H1 (cell line): ENCODE results near the gene GIPC1. TPM values are rescaled to one million over a fixed set of nuclear protein-coding genes. Genes with fewer than 3 reads are reported as not detected.

ENCODE experiments used
- CTCF ChIA-PET: fragments of 300-600 bp; sonication (Branson Sonifier 250); formaldehyde crosslinking; loops from one replicate; lab custom pipeline; 2021; ENCODE audit not compliant: partially characterized antibody; lab: Charles Lee
- POLR2A ChIA-PET: fragments of 300-600 bp; sonication (Branson Sonifier 250); formaldehyde crosslinking; loops from one replicate; lab custom pipeline; 2021; ENCODE audit warnings: inconsistent platforms; ENCODE audit not compliant: partially characterized antibody; lab: Charles Lee
- DNase-seq, 2 experiments: peaks; one replicate each; pipeline versions ENCODE4 v3.0.0 to v3.0.0-alpha.2; 2010 to 2022; ENCODE audit warnings: low spot score in 2 of 2, low read depth in 1 of 2, mixed read lengths in 1 of 2
- FAIRE-seq: peaks from 2 replicates; lab custom pipeline; 2011; peaks lifted over from hg19 to GRCh38; lab: Jason Lieb, UNC
- H2AFZ ChIP-seq: 2 replicates; pipeline ENCODE4 v1.8.1; 2012; ENCODE audit warnings: low read length, inconsistent platforms
- H2AK5ac ChIP-seq: 2 replicates; pipeline ENCODE4 v1.6.1; 2013; ENCODE audit warnings: low read depth, low read length
- H2BK120ac ChIP-seq: replicated peaks from 2 replicates; pipeline ENCODE3; 2013; ENCODE audit warnings: low read depth, low read length, inconsistent platforms
- H2BK12ac ChIP-seq: 2 replicates; pipeline ENCODE4 v1.6.1; 2013; ENCODE audit warnings: low read depth, low read length
- H2BK15ac ChIP-seq: 2 replicates; pipeline ENCODE4 v1.6.1; 2013; ENCODE audit warnings: low read length
- H2BK20ac ChIP-seq: 2 replicates; pipeline ENCODE4 v1.6.1; 2013; ENCODE audit warnings: low read length
- H2BK5ac ChIP-seq: 2 replicates; pipeline ENCODE4 v1.6.1; 2013; ENCODE audit warnings: low read depth, low read length
- H3K14ac ChIP-seq: 2 replicates; pipeline ENCODE4 v1.6.1; 2013; ENCODE audit warnings: inconsistent platforms; ENCODE audit not compliant: insufficient read length
- H3K18ac ChIP-seq: 2 replicates; pipeline ENCODE4 v1.6.1; 2013; ENCODE audit warnings: low read length; ENCODE audit errors: extremely low read depth
- H3K23ac ChIP-seq: 2 replicates; pipeline ENCODE4 v1.6.1; 2013; ENCODE audit warnings: inconsistent platforms; ENCODE audit not compliant: insufficient read length
- H3K23me2 ChIP-seq: 2 replicates; pipeline ENCODE4 v1.6.1; 2013; ENCODE audit warnings: low read depth, low read length
- H3K27ac ChIP-seq: 2 replicates; pipeline ENCODE4 v1.6.1; 2011; ENCODE audit warnings: low read depth, low read length, inconsistent platforms
- H3K27me3 ChIP-seq, 4 experiments: replicated peaks in 1 of 4; 1 replicate in 1 of 4; 2 replicates in 3 of 4; pipeline versions ENCODE4 v1.6.1 to v1.8.1; 2011 to 2013; ENCODE audit warnings: low read length in 3 of 4, mild to moderate bottlenecking in 3 of 4, inconsistent platforms in 2 of 4, mixed read lengths in 2 of 4, moderate library complexity in 1 of 4; ENCODE audit not compliant: control insufficient read depth in 3 of 4, insufficient read depth in 3 of 4; ENCODE audit errors: extremely low read depth in 1 of 4
- H3K36me3 ChIP-seq, 4 experiments: 2 replicates each; pipeline versions ENCODE4 v1.6.1 to v1.8.1; 2011 to 2013; ENCODE audit warnings: mild to moderate bottlenecking in 4 of 4, low read length in 3 of 4, moderate library complexity in 2 of 4, control low read depth in 1 of 4, inconsistent platforms in 1 of 4; ENCODE audit not compliant: insufficient read depth in 4 of 4, control insufficient read depth in 2 of 4
- H3K4ac ChIP-seq: replicated peaks from 2 replicates; pipeline ENCODE3; 2013; ENCODE audit warnings: low read length, low read depth, mixed read lengths, inconsistent platforms; ENCODE audit not compliant: insufficient read length
- H3K4me1 ChIP-seq, 4 experiments: replicated peaks in 1 of 4; 1 replicate in 1 of 4; 2 replicates in 3 of 4; pipeline versions ENCODE4 v1.6.1 to v1.8.1; 2011 to 2013; ENCODE audit warnings: low read length in 3 of 4, inconsistent platforms in 2 of 4, mixed read lengths in 1 of 4; ENCODE audit not compliant: insufficient read depth in 4 of 4, control insufficient read depth in 3 of 4
- H3K4me2 ChIP-seq, 2 experiments: 2 replicates each; pipeline versions ENCODE4 v1.6.1 to v1.8.1; 2011 to 2013; ENCODE audit warnings: low read depth in 2 of 2, low read length in 2 of 2, control low read depth in 1 of 2, inconsistent platforms in 1 of 2, mild to moderate bottlenecking in 1 of 2; ENCODE audit not compliant: insufficient read depth in 1 of 2
- H3K4me3 ChIP-seq, 4 experiments: fragments of 200-600, 300-600 bp in 1 of 4; sonication (generic), shearing (Covaris generic), sonication (Bioruptor Twin) in 1 of 4; 2 replicates each; pipeline versions ENCODE4 v1.5.1 to v1.8.1; 2011 to 2016; ENCODE audit warnings: low read length in 4 of 4, low read depth in 3 of 4, control low read depth in 2 of 4, inconsistent platforms in 2 of 4, mild to moderate bottlenecking in 2 of 4, mixed read lengths in 1 of 4, moderate library complexity in 1 of 4; ENCODE audit not compliant: insufficient read depth in 2 of 4; ENCODE audit errors: extremely low read depth in 1 of 4
- H3K56ac ChIP-seq: replicated peaks from 2 replicates; pipeline ENCODE3; 2013; ENCODE audit warnings: low read depth, mild to moderate bottlenecking, mixed read lengths, low read length, inconsistent platforms; ENCODE audit not compliant: insufficient read length
- H3K79me1 ChIP-seq: 2 replicates; pipeline ENCODE4 v1.6.1; 2013; ENCODE audit warnings: low read depth, low read length, control low read depth
- H3K79me2 ChIP-seq, 2 experiments: 2 replicates each; pipeline versions ENCODE4 v1.6.1 to v1.8.1; 2012 to 2013; ENCODE audit warnings: low read length in 2 of 2, mild to moderate bottlenecking in 2 of 2, inconsistent platforms in 1 of 2; ENCODE audit not compliant: insufficient read depth in 2 of 2, control insufficient read depth in 1 of 2
- H3K9ac ChIP-seq, 4 experiments: replicated peaks in 1 of 4; 1 replicate in 1 of 4; 2 replicates in 3 of 4; pipeline versions ENCODE4 v1.6.1 to v1.8.1; 2011 to 2013; ENCODE audit warnings: low read depth in 3 of 4, low read length in 3 of 4, control low read depth in 2 of 4, mild to moderate bottlenecking in 2 of 4, moderate library complexity in 2 of 4, inconsistent platforms in 1 of 4; ENCODE audit errors: extremely low read depth in 1 of 4
- H3K9me3 ChIP-seq, 2 experiments: 2 replicates each; pipeline versions ENCODE4 v1.6.1 to v1.8.1; 2012 to 2013; ENCODE audit warnings: mild to moderate bottlenecking in 2 of 2, moderate library complexity in 2 of 2, control low read depth in 1 of 2, inconsistent platforms in 1 of 2, low read depth in 1 of 2, low read length in 1 of 2, mixed read lengths in 1 of 2; ENCODE audit not compliant: insufficient read depth in 2 of 2
- H4K20me1 ChIP-seq, 2 experiments: replicated peaks in 1 of 2; 2 replicates each; pipeline versions ENCODE3 to v1.8.1; 2011 to 2013; ENCODE audit warnings: inconsistent platforms in 2 of 2, low read length in 2 of 2, mild to moderate bottlenecking in 1 of 2; ENCODE audit not compliant: insufficient read depth in 2 of 2, control insufficient read depth in 1 of 2
- H4K5ac ChIP-seq: 2 replicates; pipeline ENCODE4 v1.6.1; 2013; ENCODE audit warnings: low read length, low read depth, mixed read lengths, inconsistent platforms; ENCODE audit not compliant: insufficient read length
- H4K8ac ChIP-seq: 2 replicates; pipeline ENCODE4 v1.8.0; 2013; ENCODE audit warnings: mild to moderate bottlenecking, moderate library complexity, low read length, inconsistent platforms; ENCODE audit not compliant: insufficient read depth; ENCODE audit errors: extremely low read depth
- H4K91ac ChIP-seq: replicated peaks from 2 replicates; pipeline ENCODE3; 2013; ENCODE audit warnings: low read length, mixed read lengths, inconsistent platforms; ENCODE audit not compliant: insufficient read length
- ASH2L ChIP-seq: fragments of 200-600, 300-600 bp; sonication (generic); IDR thresholded peaks from one replicate; pipeline ENCODE4 v1.7.1; 2017; ENCODE audit warnings: low read length
- CBX5 ChIP-seq: fragments of 300-800, 300-1000 bp; sonication (generic); IDR thresholded peaks from 2 replicates; pipeline ENCODE4 v1.7.1; 2016; ENCODE audit warnings: antibody characterized with exemption, low read length, low read depth
- CEBPB ChIP-seq: IDR thresholded peaks from 2 replicates; pipeline ENCODE4 v1.6.1; 2012; ENCODE audit warnings: low read depth, low read length
- E2F6 ChIP-seq: IDR thresholded peaks from 2 replicates; pipeline ENCODE4 v1.6.1; 2012; ENCODE audit warnings: inconsistent platforms
- JUND ChIP-seq: IDR thresholded peaks from 2 replicates; pipeline ENCODE4 v1.6.1; 2011; ENCODE audit warnings: mild to moderate bottlenecking, improper control_type of control experiment, low read length
- KDM1A ChIP-seq: fragments of 200-600, 300-600 bp; sonication (generic); IDR thresholded peaks from 2 replicates; pipeline ENCODE4 v1.7.1; 2016; ENCODE audit warnings: mild to moderate bottlenecking, low read length, borderline replicate concordance
- RBBP5 ChIP-seq: IDR thresholded peaks from 2 replicates; pipeline ENCODE4 v1.7.1; 2012; ENCODE audit warnings: low read depth, mild to moderate bottlenecking, inconsistent platforms, low read length, moderate library complexity, borderline replicate concordance
- SAP30 ChIP-seq: fragments of 300-600 bp; sonication (generic); IDR thresholded peaks from 2 replicates; pipeline ENCODE4 v1.7.1; 2012; ENCODE audit warnings: low read length, moderate library complexity, mild to moderate bottlenecking, inconsistent platforms; ENCODE audit not compliant: insufficient read depth, insufficient replicate concordance
- SIN3A ChIP-seq, 2 experiments: IDR thresholded peaks in 1 of 2; conservative IDR thresholded peaks in 1 of 2; 2 replicates each; pipeline ENCODE4 v1.6.1; 2011 to 2012; ENCODE audit warnings: low read length in 2 of 2, improper control_type of control experiment in 1 of 2, low read depth in 1 of 2, mild to moderate bottlenecking in 1 of 2
- SIX5 ChIP-seq: IDR thresholded peaks from 2 replicates; pipeline ENCODE4 v1.6.1; 2011; ENCODE audit warnings: mild to moderate bottlenecking, low read depth, low read length
- SP1 ChIP-seq: IDR thresholded peaks from 2 replicates; pipeline ENCODE4 v1.6.1; 2011; ENCODE audit warnings: low read depth, low read length
- TBP ChIP-seq: IDR thresholded peaks from 2 replicates; pipeline ENCODE4 v1.6.1; 2011; ENCODE audit warnings: low read depth, low read length, improper control_type of control experiment
- WGBS, 2 experiments: shearing (Covaris generic) in 1 of 2; methylation state at CpG; one replicate each; pipeline versions ENCODE4 v1.1.6 to v1.1.7; 2013 to 2015; ENCODE audit warnings: low lambda C conversion rate in 2 of 2, mixed read lengths in 2 of 2, inconsistent platforms in 1 of 2, low coverage in 1 of 2, missing lambda C conversion rate in 1 of 2; ENCODE audit not compliant: insufficient replicate concordance in 2 of 2, insufficient coverage in 1 of 2, insufficient read length in 1 of 2; ENCODE audit errors: extremely low coverage in 1 of 2, missing lambda C conversion rate in 1 of 2; 5-methylcytosine and 5-hydroxymethylcytosine counted together
- polyA plus RNA-seq, 7 experiments: library from polyadenylated mRNA; depleted of rRNA in 3 of 7; stranded (reverse) in 5 of 7; unstranded in 2 of 7; fragments of >200 nt in 5 of 7; fragments of 200-250 nt in 2 of 7; gene quantifications; 1 replicate in 5 of 7; 2 replicates in 1 of 7; 4 replicates in 1 of 7; pipeline versions ENCODE4 v1.2.1 to v1.2.3, GENCODE V29; 2011 to 2013; ENCODE audit warnings: missing spikeins in 2 of 7, mixed read lengths in 2 of 7
- total RNA-seq: library from RNA; stranded (reverse); fragmentation: NEBNext Ultra II Directional; extraction: Animal tissue kit (Norgen Biotek cat#: 25700); gene quantifications from 2 replicates; pipeline ENCODE4 v1.2.1, GENCODE V29; 2021

GIPC1 gene
- total and polyA plus RNA-seq, 2 of the 8 experiments (the other 6 are each of a cell fraction or from before 2014, with no cell fraction given), result 65.6 to 72.0 TPM

GRCh38 chr19:14482172-14482941 lies 13.6 kb downstream of the GIPC1 start:
- H4K5ac ChIP-seq, result no peak overlapping the region
- CTCF ChIA-PET, result interaction anchor here (0.6 to 5.6 kb wide), 10 partner anchors 10 to 909 kb away, joined by 3 to 36 read pairs (median 3); partner anchors contain the start of gene GIPC1
- no peak overlapping the region for H3K56ac ChIP-seq
- H3K4ac ChIP-seq, result no peak overlapping the region
- H2BK120ac ChIP-seq, result no peak overlapping the region
- H2BK5ac ChIP-seq, result no peak overlapping the region
- DNase-seq (no peak), FAIRE-seq (no peak)
- H3K9me3 ChIP-seq, result no peaks in the 10 kb centered on the region
- no peak overlapping the region for H4K8ac ChIP-seq
- H3K4me1 ChIP-seq, result peaks cover 0 to 12% (median 3%) of the 10 kb centered on the region in 4 experiments; a peak in 5 of 7 replicates
- no peaks in the 10 kb centered on the region for H3K79me1 ChIP-seq
- H3K23me2 ChIP-seq, result no peaks in the 10 kb centered on the region
- H4K91ac ChIP-seq, result no peak overlapping the region
- H3K36me3 ChIP-seq, result peaks cover 5 to 17% (median 10%) of the 10 kb centered on the region in 4 experiments; a peak in 6 of 8 replicates
- no peak overlapping the region for H3K4me3 ChIP-seq
- H2BK20ac ChIP-seq, result no peak overlapping the region
- no peaks in the 10 kb centered on the region for H3K79me2 ChIP-seq
- POLR2A ChIA-PET, result interaction anchor here (0.5 to 7.0 kb wide), 5 partner anchors 10 to 868 kb away, joined by 3 to 45 read pairs (median 4); partner anchors contain the start of genes DNAJB1 and GIPC1
- no peak overlapping the region for H3K9ac ChIP-seq
- H3K18ac ChIP-seq, result no peak overlapping the region
- no peak overlapping the region for H2AK5ac ChIP-seq
- H3K14ac ChIP-seq, result no peak overlapping the region
- no peak overlapping the region for H2BK15ac ChIP-seq
- no peak overlapping the region for H3K27ac ChIP-seq
- no peaks in the 10 kb centered on the region for H3K27me3 ChIP-seq
- H3K23ac ChIP-seq, result no peak overlapping the region
- WGBS, 2 experiments, result 94% methylated on average over 11 of the region's 18 CpGs; no CpG with 5 or more reads in 1 of the 2 experiments
- H3K4me2 ChIP-seq, result no peak overlapping the region
- no peak overlapping the region for H2BK12ac ChIP-seq
- peaks cover 0 to 8% of the 10 kb centered on the region in 2 experiments for H4K20me1 ChIP-seq
- no peak overlapping the region for H2AFZ ChIP-seq
- TF ChIP-seq SIN3A (conservative IDR thresholded peaks at IDR 0.05 in 1 of 2, IDR thresholded peaks at IDR 0.05 in 1 of 2; ENCODE audit: low read depth in 1 of 2, low read length in 2 of 2), result no peak
- TF ChIP-seq SAP30, result no peak
- TF ChIP-seq RBBP5, result no peak
- no peak for TF ChIP-seq KDM1A
- TF ChIP-seq SIX5, result no peak
- TF ChIP-seq SP1, result no peak
- TF ChIP-seq JUND, result no peak
- TF ChIP-seq E2F6, result no peak
- no peak for TF ChIP-seq TBP
- no peak for TF ChIP-seq ASH2L
- TF ChIP-seq CBX5, result no peak
- no peak for TF ChIP-seq CEBPB
